OCI-LY7 (cell line): Measurements from ENCODE around the gene LRGUK.

Experiments
- EZH2phosphoT487 ChIP-seq: fragments of 200-600 bp; sonication (generic); IDR thresholded peaks from 2 replicates; pipeline ENCODE4 v1.6.1; 2018; ENCODE audit warnings: low read depth, borderline replicate concordance, mild to moderate bottlenecking, mixed run types, antibody characterized with exemption, low read length, moderate library complexity, mixed read lengths
- TF ChIP-seq, protein P1 (sequence below): fragments of 200-600 bp; sonication (generic); conservative IDR thresholded peaks from 2 replicates; pipeline ENCODE4 v1.5.1; 2014; ENCODE audit warnings: mild to moderate bottlenecking, antibody characterized with exemption, low read length, moderate library complexity, mixed read lengths

- TF ChIP-seq, protein P1, sequence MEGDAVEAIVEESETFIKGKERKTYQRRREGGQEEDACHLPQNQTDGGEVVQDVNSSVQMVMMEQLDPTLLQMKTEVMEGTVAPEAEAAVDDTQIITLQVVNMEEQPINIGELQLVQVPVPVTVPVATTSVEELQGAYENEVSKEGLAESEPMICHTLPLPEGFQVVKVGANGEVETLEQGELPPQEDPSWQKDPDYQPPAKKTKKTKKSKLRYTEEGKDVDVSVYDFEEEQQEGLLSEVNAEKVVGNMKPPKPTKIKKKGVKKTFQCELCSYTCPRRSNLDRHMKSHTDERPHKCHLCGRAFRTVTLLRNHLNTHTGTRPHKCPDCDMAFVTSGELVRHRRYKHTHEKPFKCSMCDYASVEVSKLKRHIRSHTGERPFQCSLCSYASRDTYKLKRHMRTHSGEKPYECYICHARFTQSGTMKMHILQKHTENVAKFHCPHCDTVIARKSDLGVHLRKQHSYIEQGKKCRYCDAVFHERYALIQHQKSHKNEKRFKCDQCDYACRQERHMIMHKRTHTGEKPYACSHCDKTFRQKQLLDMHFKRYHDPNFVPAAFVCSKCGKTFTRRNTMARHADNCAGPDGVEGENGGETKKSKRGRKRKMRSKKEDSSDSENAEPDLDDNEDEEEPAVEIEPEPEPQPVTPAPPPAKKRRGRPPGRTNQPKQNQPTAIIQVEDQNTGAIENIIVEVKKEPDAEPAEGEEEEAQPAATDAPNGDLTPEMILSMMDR, result no peak
- no peak for TF ChIP-seq EZH2phosphoT487
These were observed 121.1 kb downstream of the LRGUK start for GRCh38 chr7:134248196-134248595.
